OCI-LY1 (cell line): Measurements from ENCODE around the gene HDGFL2.

ENCODE experiments used
- H2AFZ ChIP-seq: fragments of 200-600 bp; sonication (generic), shearing (Covaris generic); 2 replicates; pipeline ENCODE4 v1.6.0; 2014; ENCODE audit warnings: antibody characterized with exemption, mild to moderate bottlenecking, low read length
- H3F3A ChIP-seq: fragments of 200-600 bp; sonication (generic), shearing (Covaris generic); 2 replicates; pipeline ENCODE4 v1.6.0; 2014; ENCODE audit warnings: mild to moderate bottlenecking, antibody characterized with exemption, low read length, moderate library complexity; ENCODE audit not compliant: insufficient read depth
- H3K27ac ChIP-seq: fragments of 200-600 bp; sonication (generic); 2 replicates; pipeline ENCODE4 v1.5.1; 2014; ENCODE audit warnings: low read length, mixed run types, mild to moderate bottlenecking, low read depth; ENCODE audit not compliant: poor library complexity, severe bottlenecking
- H3K27me3 ChIP-seq: fragments of 200-600 bp; sonication (generic); 2 replicates; pipeline ENCODE4 v1.6.0; 2014; ENCODE audit warnings: antibody characterized with exemption, mild to moderate bottlenecking, low read length, moderate library complexity; ENCODE audit not compliant: insufficient read depth
- H3K36me3 ChIP-seq: fragments of 200-600 bp; sonication (generic); 2 replicates; pipeline ENCODE4 v1.6.1; 2014; ENCODE audit warnings: mild to moderate bottlenecking, antibody characterized with exemption, low read length, moderate library complexity, mixed read lengths; ENCODE audit not compliant: insufficient read depth
- H3K4me1 ChIP-seq: fragments of 200-600 bp; sonication (generic); 2 replicates; pipeline ENCODE4 v1.5.1; 2014; ENCODE audit warnings: mild to moderate bottlenecking, low read length, moderate library complexity; ENCODE audit not compliant: insufficient read depth, severe bottlenecking
- H3K4me2 ChIP-seq: fragments of 200-600 bp; sonication (generic), shearing (Covaris generic); 2 replicates; pipeline ENCODE4 v1.6.1; 2014; ENCODE audit warnings: low read length
- H3K4me3 ChIP-seq: fragments of 200-600 bp; sonication (generic); 2 replicates; pipeline ENCODE4 v1.5.1; 2014; ENCODE audit warnings: low read length, low read depth, mild to moderate bottlenecking, mixed read lengths; ENCODE audit not compliant: poor library complexity, severe bottlenecking
- H3K79me2 ChIP-seq: fragments of 200-600 bp; shearing (Covaris generic); 2 replicates; pipeline ENCODE4 v1.6.1; 2016; ENCODE audit warnings: mixed run types, low read length, mixed read lengths; ENCODE audit not compliant: insufficient read depth
- H3K9ac ChIP-seq: fragments of 200-600 bp; sonication (generic), shearing (Covaris generic); 2 replicates; pipeline ENCODE4 v1.6.1; 2014; ENCODE audit warnings: mild to moderate bottlenecking, low read length, mixed read lengths
- H3K9me2 ChIP-seq: fragments of 200-600 bp; sonication (generic), shearing (Covaris generic); 2 replicates; pipeline ENCODE4 v1.6.1; 2014; ENCODE audit warnings: low read depth, mild to moderate bottlenecking, low read length, mixed read lengths
- H3K9me3 ChIP-seq: fragments of 200-600 bp; shearing (Covaris generic); 2 replicates; pipeline ENCODE4 v1.6.1; 2014; ENCODE audit warnings: low read length, mixed read lengths
- H4K20me1 ChIP-seq: fragments of 200-600 bp; sonication (generic), shearing (Covaris generic); 2 replicates; pipeline ENCODE4 v1.6.0; 2016; ENCODE audit warnings: mild to moderate bottlenecking, low read length; ENCODE audit not compliant: insufficient read depth
- EZH2 ChIP-seq: fragments of 200-600 bp; sonication (generic), shearing (Covaris generic); IDR thresholded peaks from 2 replicates; pipeline ENCODE4 v1.8.0; 2017; ENCODE audit warnings: borderline replicate concordance, mixed run types, mild to moderate bottlenecking, antibody characterized with exemption, low read length, moderate library complexity, mixed read lengths
- TF ChIP-seq, protein P1 (sequence below): fragments of 200-600 bp; sonication (generic), shearing (Covaris generic); IDR thresholded peaks from 2 replicates; pipeline ENCODE4 v1.5.1; 2017; ENCODE audit warnings: mild to moderate bottlenecking, antibody characterized with exemption, low read length, moderate library complexity, mixed read lengths

The HDGFL2 gene

DNA sequence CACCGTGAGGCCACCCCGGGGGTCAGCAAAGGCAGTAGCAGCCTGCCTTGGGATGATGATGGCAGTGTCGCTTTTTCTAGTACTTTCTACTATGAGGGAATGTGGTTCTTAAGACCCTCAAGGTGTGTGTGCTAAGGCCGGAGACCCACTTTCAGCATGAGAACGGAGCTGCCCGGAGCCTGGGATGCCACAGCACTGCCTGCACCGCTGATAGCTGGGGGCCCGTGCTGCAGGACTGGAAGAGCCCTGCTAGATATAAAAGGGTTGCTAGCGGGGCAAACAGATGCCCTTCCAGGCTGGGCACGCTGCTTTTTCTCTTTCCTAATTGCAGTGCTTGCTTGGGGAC, 31.7 kb downstream of the HDGFL2 start:
- no peak overlapping the region for H3K4me2 ChIP-seq
- no peaks in the 10 kb centered on the region for H3K9me3 ChIP-seq
- TF ChIP-seq, protein P1, sequence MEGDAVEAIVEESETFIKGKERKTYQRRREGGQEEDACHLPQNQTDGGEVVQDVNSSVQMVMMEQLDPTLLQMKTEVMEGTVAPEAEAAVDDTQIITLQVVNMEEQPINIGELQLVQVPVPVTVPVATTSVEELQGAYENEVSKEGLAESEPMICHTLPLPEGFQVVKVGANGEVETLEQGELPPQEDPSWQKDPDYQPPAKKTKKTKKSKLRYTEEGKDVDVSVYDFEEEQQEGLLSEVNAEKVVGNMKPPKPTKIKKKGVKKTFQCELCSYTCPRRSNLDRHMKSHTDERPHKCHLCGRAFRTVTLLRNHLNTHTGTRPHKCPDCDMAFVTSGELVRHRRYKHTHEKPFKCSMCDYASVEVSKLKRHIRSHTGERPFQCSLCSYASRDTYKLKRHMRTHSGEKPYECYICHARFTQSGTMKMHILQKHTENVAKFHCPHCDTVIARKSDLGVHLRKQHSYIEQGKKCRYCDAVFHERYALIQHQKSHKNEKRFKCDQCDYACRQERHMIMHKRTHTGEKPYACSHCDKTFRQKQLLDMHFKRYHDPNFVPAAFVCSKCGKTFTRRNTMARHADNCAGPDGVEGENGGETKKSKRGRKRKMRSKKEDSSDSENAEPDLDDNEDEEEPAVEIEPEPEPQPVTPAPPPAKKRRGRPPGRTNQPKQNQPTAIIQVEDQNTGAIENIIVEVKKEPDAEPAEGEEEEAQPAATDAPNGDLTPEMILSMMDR, result no peak
- TF ChIP-seq EZH2, result no peak
- no peak overlapping the region for H3K9ac ChIP-seq
- H3K36me3 ChIP-seq, result peaks cover 16% of the 10 kb centered on the region
- no peak overlapping the region for H3K27ac ChIP-seq
- H3K4me3 ChIP-seq, result no peak overlapping the region
- no peaks in the 10 kb centered on the region for H3K4me1 ChIP-seq
- no peaks in the 10 kb centered on the region for H3K9me2 ChIP-seq
- no peaks in the 10 kb centered on the region for H3K79me2 ChIP-seq
- no peaks in the 10 kb centered on the region for H4K20me1 ChIP-seq
- H3F3A ChIP-seq, result no peaks in the 10 kb centered on the region
- no peak overlapping the region for H2AFZ ChIP-seq
- no peaks in the 10 kb centered on the region for H3K27me3 ChIP-seq

DNA sequence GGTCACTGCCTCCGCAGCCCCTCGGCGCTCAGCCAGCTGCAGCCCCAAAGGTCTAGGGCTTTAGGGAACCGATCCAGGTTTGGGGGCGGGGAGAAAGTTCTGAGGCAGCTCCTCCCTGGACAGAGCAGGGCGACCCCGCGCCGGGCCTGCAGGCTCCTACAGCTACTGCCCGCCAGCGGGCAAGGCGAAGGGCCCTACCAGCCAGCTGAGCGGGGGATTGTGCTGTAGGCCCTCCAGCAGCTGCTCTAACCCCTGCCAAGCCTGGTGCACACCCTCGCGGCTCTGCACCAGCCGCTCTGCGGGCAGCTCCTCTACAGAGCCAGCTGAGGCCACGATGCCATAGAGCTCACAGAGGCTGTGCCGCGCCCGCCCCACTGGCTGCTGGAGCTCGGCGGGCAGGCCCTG, 32.2 kb downstream of the HDGFL2 start:
- no peaks in the 10 kb centered on the region for H3K9me2 ChIP-seq
- H3K36me3 ChIP-seq, result peaks cover 16% of the 10 kb centered on the region
- TF ChIP-seq EZH2, result no peak
- TF ChIP-seq, protein P1, result no peak
- H2AFZ ChIP-seq, result no peak overlapping the region
- no peaks in the 10 kb centered on the region for H3K79me2 ChIP-seq
- no peak overlapping the region for H3K4me3 ChIP-seq
- no peak overlapping the region for H3K9ac ChIP-seq
- H3K4me2 ChIP-seq, result no peak overlapping the region
- no peaks in the 10 kb centered on the region for H3K9me3 ChIP-seq
- no peaks in the 10 kb centered on the region for H4K20me1 ChIP-seq
- H3K4me1 ChIP-seq, result no peaks in the 10 kb centered on the region
- no peaks in the 10 kb centered on the region for H3F3A ChIP-seq
- H3K27me3 ChIP-seq, result no peaks in the 10 kb centered on the region
- H3K27ac ChIP-seq, result no peak overlapping the region

DNA sequence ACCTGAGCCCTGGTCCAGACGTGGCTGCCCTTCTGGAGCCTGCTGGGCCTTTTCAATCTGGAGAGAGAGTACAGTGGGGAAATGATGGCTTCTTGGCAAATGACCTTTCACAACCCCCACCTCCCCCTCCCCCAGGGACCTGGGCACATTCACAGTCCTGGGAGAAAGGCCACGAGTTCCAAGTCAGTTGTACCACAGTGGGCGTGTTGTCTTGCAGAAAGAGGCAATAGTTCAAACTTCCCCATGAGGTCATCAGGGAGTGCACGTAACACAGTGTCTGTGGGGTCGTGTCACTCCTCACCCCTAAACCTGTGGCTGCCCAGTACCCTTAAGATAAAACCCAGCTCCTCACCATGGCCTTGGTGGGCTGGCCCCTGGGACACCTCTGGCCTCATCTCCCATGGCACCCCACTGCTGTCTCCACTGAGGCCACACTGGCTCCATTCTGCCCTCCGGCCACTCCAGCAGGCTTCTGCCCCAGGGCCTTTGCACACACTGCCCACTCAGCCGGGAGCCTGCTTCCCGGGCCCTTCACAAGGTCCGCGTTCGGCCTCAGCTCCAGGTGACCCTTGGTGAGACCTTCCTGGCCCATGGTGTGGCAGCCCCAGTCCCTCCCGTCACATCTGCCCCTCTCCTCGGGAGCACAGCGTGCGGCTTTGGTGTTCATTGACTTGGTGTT, 32.9 kb downstream of the HDGFL2 start:
- no peaks in the 10 kb centered on the region for H3K4me1 ChIP-seq
- no peaks in the 10 kb centered on the region for H3K27me3 ChIP-seq
- H3F3A ChIP-seq, result no peaks in the 10 kb centered on the region
- no peaks in the 10 kb centered on the region for H4K20me1 ChIP-seq
- H3K4me2 ChIP-seq, result no peak overlapping the region
- no peaks in the 10 kb centered on the region for H3K9me2 ChIP-seq
- H3K9ac ChIP-seq, result no peak overlapping the region
- H3K27ac ChIP-seq, result no peak overlapping the region
- no peak overlapping the region for H3K4me3 ChIP-seq
- TF ChIP-seq EZH2, result no peak
- TF ChIP-seq, protein P1, result no peak
- H3K9me3 ChIP-seq, result no peaks in the 10 kb centered on the region
- H2AFZ ChIP-seq, result no peak overlapping the region
- H3K79me2 ChIP-seq, result no peaks in the 10 kb centered on the region
- H3K36me3 ChIP-seq, result peaks cover 16% of the 10 kb centered on the region
